Measurements from ENCODE around the gene KCNH5. TPM values are rescaled to one million over a fixed set of nuclear protein-coding genes. Genes with fewer than 3 reads are reported as not detected.

KCNH5 gene
- total RNA-seq, 4 donors from 2014 or later = under 0.01 to 0.23 (median 0.12) TPM

DNA sequence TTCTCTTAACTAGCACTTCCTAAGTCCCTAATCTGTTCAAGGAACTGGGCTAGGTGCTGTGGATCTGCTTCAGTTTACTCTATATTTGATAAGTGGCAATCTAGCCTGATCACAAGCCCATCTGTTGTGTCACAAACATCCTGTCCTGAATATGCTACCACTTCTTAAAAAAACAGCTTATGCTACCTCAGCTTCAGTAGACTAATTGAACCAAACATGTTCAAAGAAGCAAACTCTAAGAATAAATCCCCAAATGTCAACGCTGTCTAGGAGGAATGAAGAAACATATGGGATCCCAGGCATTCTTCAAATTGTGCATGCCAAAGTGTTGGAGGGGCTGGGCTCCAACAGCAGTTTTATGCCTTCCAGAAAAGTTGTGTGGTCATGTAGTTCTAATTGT lies 10.4 kb upstream of the KCNH5 start:
- intact Hi-C loops (cut with DNase I) = no loop called here
- Histone ChIP-seq H3K9me3 (no peaks in the 10 kb centered on the region), H3K4me1 (no peaks in the 10 kb centered on the region), H3K36me3 (no peaks in the 10 kb centered on the region), H3K4me3 (no peak overlapping the region), H3K27ac (replicated peaks in 1 of 4) (no peak overlapping the region), H3K27me3 (no peaks in the 10 kb centered on the region)
- TF ChIP-seq POLR2A (IDR thresholded peaks at IDR 0.05; ENCODE audit: low read depth) = no peak
- TF ChIP-seq, protein P1, sequence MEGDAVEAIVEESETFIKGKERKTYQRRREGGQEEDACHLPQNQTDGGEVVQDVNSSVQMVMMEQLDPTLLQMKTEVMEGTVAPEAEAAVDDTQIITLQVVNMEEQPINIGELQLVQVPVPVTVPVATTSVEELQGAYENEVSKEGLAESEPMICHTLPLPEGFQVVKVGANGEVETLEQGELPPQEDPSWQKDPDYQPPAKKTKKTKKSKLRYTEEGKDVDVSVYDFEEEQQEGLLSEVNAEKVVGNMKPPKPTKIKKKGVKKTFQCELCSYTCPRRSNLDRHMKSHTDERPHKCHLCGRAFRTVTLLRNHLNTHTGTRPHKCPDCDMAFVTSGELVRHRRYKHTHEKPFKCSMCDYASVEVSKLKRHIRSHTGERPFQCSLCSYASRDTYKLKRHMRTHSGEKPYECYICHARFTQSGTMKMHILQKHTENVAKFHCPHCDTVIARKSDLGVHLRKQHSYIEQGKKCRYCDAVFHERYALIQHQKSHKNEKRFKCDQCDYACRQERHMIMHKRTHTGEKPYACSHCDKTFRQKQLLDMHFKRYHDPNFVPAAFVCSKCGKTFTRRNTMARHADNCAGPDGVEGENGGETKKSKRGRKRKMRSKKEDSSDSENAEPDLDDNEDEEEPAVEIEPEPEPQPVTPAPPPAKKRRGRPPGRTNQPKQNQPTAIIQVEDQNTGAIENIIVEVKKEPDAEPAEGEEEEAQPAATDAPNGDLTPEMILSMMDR (IDR thresholded peaks at IDR 0.05) = no peak
- no peak for TF ChIP-seq EP300 (IDR thresholded peaks at IDR 0.05)
- TF ChIP-seq POLR2AphosphoS5 (IDR thresholded peaks at IDR 0.05) = no peak
- WGBS = 71% methylated on average over 1 of the region's 1 CpG
- DNase-seq (ENCODE audit: extremely low spot score) = no peak

DNA sequence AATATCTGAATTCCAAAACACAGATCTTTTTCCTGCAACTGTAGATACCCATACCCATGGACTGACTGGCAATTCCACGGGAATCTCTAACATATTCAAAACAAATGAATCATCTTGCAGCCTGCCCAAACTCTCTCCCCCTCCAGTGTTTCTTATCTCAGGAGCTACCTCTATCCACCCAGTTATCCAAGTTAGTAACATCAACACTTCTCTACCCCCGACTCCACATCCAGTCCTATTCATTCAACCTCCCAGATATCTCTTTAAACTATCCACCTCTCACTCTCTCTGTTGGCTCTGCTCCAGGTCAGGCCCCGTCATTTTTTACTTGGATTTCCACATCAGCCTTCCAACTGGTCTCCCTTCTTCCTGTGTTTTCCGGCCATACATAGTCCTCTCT lies 6.7 kb upstream of the KCNH5 start:
- Histone ChIP-seq H3K36me3 (no peaks in the 10 kb centered on the region), H3K4me3 (no peak overlapping the region), H3K27ac (replicated peaks in 1 of 4) (no peak overlapping the region), H3K9me3 (no peaks in the 10 kb centered on the region), H3K27me3 (peaks cover 0 to 27% (median 0%) of the 10 kb centered on the region in 4 donors), H3K4me1 (no peaks in the 10 kb centered on the region)
- TF ChIP-seq POLR2AphosphoS5 (IDR thresholded peaks at IDR 0.05) (no peak), EP300 (IDR thresholded peaks at IDR 0.05) (no peak), POLR2A (IDR thresholded peaks at IDR 0.05; ENCODE audit: low read depth) (no peak)
- TF ChIP-seq, protein P1 (IDR thresholded peaks at IDR 0.05) = no peak
- no peak for DNase-seq (ENCODE audit: extremely low spot score)
- intact Hi-C loops (cut with DNase I) = no loop called here
- WGBS = 55% methylated on average over 4 of the region's 4 CpGs

DNA sequence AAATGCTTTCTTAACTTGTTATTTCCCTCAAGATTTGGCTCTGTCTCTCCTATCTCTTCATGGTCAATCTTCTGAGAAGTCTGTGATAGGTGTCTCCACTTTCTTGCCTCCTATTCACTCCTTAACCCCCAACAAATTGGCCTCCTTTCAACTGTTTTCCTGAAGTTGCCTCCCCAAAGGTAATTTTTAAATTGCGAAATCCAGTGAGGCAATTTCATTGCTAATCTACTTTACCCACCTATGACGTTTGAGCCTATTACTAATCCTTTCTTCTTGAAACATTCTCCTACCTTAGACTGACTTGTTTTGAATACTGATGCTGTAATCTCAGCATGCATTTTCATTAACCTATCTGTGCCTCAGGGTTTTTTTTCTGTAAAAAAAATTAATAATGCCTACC lies 6.0 kb upstream of the KCNH5 start:
- Histone ChIP-seq H3K9me3 (no peaks in the 10 kb centered on the region), H3K4me3 (no peak overlapping the region), H3K36me3 (no peaks in the 10 kb centered on the region), H3K27me3 (peaks cover 0 to 34% (median 2%) of the 10 kb centered on the region in 4 donors), H3K27ac (replicated peaks in 1 of 4) (no peak overlapping the region), H3K4me1 (peaks cover 0 to 2% (median 2%) of the 10 kb centered on the region in 4 donors)
- 70% methylated on average over 2 of the region's 2 CpGs for WGBS
- intact Hi-C loops (cut with DNase I) = no loop called here
- TF ChIP-seq, protein P1 (IDR thresholded peaks at IDR 0.05) = no peak
- TF ChIP-seq POLR2AphosphoS5 (IDR thresholded peaks at IDR 0.05) (no peak), POLR2A (IDR thresholded peaks at IDR 0.05; ENCODE audit: low read depth) (no peak), EP300 (IDR thresholded peaks at IDR 0.05) (no peak)
- no peak for DNase-seq (ENCODE audit: extremely low spot score)

DNA sequence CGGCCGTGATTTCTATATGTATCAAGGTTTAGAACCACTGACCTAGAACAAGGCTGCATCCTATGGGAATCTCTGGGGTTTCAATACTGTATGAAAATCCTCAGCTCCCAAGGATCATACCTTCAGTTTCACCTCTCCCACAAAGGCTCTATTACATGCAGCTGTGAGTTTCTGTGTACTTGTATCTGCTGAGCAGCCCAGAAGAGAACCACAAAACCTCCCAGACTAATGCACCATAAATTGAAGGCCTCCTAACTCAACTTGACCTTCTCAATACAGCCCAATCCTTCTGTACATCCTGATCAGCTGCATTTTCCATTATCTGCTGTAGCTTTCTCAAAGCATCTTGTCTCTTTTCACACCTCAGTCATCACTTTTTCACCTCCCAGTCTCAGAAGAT lies 5.4 kb upstream of the KCNH5 start:
- Histone ChIP-seq H3K27ac (replicated peaks in 1 of 4) (no peak overlapping the region), H3K4me1 (peaks cover 5 to 8% (median 8%) of the 10 kb centered on the region in 4 donors), H3K27me3 (peaks cover 5 to 40% (median 9%) of the 10 kb centered on the region in 4 donors), H3K4me3 (no peak overlapping the region), H3K36me3 (no peaks in the 10 kb centered on the region), H3K9me3 (no peaks in the 10 kb centered on the region)
- intact Hi-C loops (cut with DNase I) = no loop called here
- whole genome bisulfite sequencing = 100% methylated on average over 2 of the region's 2 CpGs
- no peak for TF ChIP-seq POLR2AphosphoS5 (IDR thresholded peaks at IDR 0.05)
- TF ChIP-seq, protein P1 (IDR thresholded peaks at IDR 0.05) = no peak
- TF ChIP-seq EP300 (IDR thresholded peaks at IDR 0.05) = no peak
- TF ChIP-seq POLR2A (IDR thresholded peaks at IDR 0.05; ENCODE audit: low read depth) = no peak
- no peak for DNase-seq (ENCODE audit: extremely low spot score)
